Activated CD4-positive, alpha-beta T cell treated with anti-CD3 and anti-CD28 coated beads, Interleukin-10, Interleukin-2, amounts not matched to agents 100 ng/mL and 50 ng/mL, durations not matched to agents 16 hours and 8 hours (primary cell): ENCODE measurements around the gene PDE4D.
"Not testable (repeated sequence)": the region's sequence is repeated elsewhere in the genome, so short reads cannot be mapped to it uniquely, and the experiment has no call there.

Source experiments
- DNase-seq: peaks from one replicate; pipeline ENCODE4 v3.0.0-alpha.2; 2020

Gene PDE4D

GRCh38 chr5:59496524-59497134 is 396.9 kb downstream of the PDE4D start:
- DNase-seq = peak; percentile 21

- no peak for DNase-seq
Observed at GRCh38 chr5:59491945-59492344, 401.6 kb downstream of the PDE4D start.

- no peak for DNase-seq
Observed at GRCh38 chr5:59489551-59489950, 404.0 kb downstream of the PDE4D start.

- no peak for DNase-seq
Observed at GRCh38 chr5:59487772-59488729, 405.5 kb downstream of the PDE4D start.

- no peak for DNase-seq
Observed at GRCh38 chr5:59487068-59487686, 406.3 kb downstream of the PDE4D start.

GRCh38 chr5:59486508-59486907 is 407.0 kb downstream of the PDE4D start:
- DNase-seq = no peak

- DNase-seq = no peak
Observed at GRCh38 chr5:59485629-59486439, 407.7 kb downstream of the PDE4D start.

- no peak for DNase-seq
Observed at GRCh38 chr5:59485107-59485506, 408.4 kb downstream of the PDE4D start.

GRCh38 chr5:59484618-59485017 is 408.9 kb downstream of the PDE4D start:
- DNase-seq = peak; percentile 26

- DNase-seq = peak; percentile 5
Observed at GRCh38 chr5:59483971-59484472, 409.5 kb downstream of the PDE4D start.

GRCh38 chr5:59479086-59479485 is 414.4 kb downstream of the PDE4D start:
- DNase-seq = no peak

GRCh38 chr5:59474324-59474723 is 419.2 kb downstream of the PDE4D start:
- DNase-seq = no peak

- no peak for DNase-seq
Observed at GRCh38 chr5:59473611-59474010, 419.9 kb downstream of the PDE4D start.

GRCh38 chr5:59471463-59471862 is 422.1 kb downstream of the PDE4D start:
- DNase-seq = no peak

- no peak for DNase-seq
Observed at GRCh38 chr5:59467969-59468368, 425.6 kb downstream of the PDE4D start.

- DNase-seq = no peak
Observed at GRCh38 chr5:59466271-59466670, 427.3 kb downstream of the PDE4D start.

- no peak for DNase-seq
Observed at GRCh38 chr5:59464969-59465368, 428.6 kb downstream of the PDE4D start.

- DNase-seq = not testable (repeated sequence)
Observed at GRCh38 chr5:59463618-59464166, 429.8 kb downstream of the PDE4D start.

- no peak for DNase-seq
Observed at GRCh38 chr5:59462956-59463355, 430.6 kb downstream of the PDE4D start.

- no peak for DNase-seq
Observed at GRCh38 chr5:59460368-59461153, 433.0 kb downstream of the PDE4D start.

GRCh38 chr5:59458966-59459729 is 434.4 kb downstream of the PDE4D start:
- DNase-seq = no peak
